GM12874 (cell line): ENCODE measurements around the gene GCLC.
A peak's percentile ranks its signal among the peaks of the same experiment; 100 is the strongest.

Experiments used
- CTCF ChIP-seq: IDR thresholded peaks from 2 replicates; pipeline ENCODE4 v1.5.1; 2011; ENCODE audit warnings: low read depth, mild to moderate bottlenecking, control low read depth, low read length, moderate library complexity; ENCODE audit not compliant: insufficient read depth

Gene GCLC

GRCh38 chr6:53544470-53545308 lies at the start of gene GCLC:
Gene GCLC (minus strand): TSS chr6:53545101. CDS start chr6:53544645, 456 bp downstream.
- peak; percentile 82 for TF ChIP-seq CTCF

- no peak for TF ChIP-seq CTCF
These were observed 49.7 kb upstream of the GCLC start for GRCh38 chr6:53594596-53594995.

GRCh38 chr6:53593001-53593488 lies 48.1 kb upstream of the GCLC start:
- no peak for TF ChIP-seq CTCF

GRCh38 chr6:53591873-53592272 lies 47.0 kb upstream of the GCLC start:
- no peak for TF ChIP-seq CTCF

GRCh38 chr6:53588816-53589509 lies 44.1 kb upstream of the GCLC start:
- no peak for TF ChIP-seq CTCF

- TF ChIP-seq CTCF: no peak
These were observed 42.4 kb upstream of the GCLC start for GRCh38 chr6:53587291-53587690.

- TF ChIP-seq CTCF: no peak
These were observed 40.5 kb upstream of the GCLC start for GRCh38 chr6:53585208-53585900.
